NCI-H748 treated with DMSO at 0.1 percent for 48 hours (cell line): ENCODE data around the gene ADA.

Source experiments
- DNase-seq: peaks from one replicate; lab custom pipeline; 2025; lab: John Stamatoyannopoulos, UW

Gene ADA

DNA sequence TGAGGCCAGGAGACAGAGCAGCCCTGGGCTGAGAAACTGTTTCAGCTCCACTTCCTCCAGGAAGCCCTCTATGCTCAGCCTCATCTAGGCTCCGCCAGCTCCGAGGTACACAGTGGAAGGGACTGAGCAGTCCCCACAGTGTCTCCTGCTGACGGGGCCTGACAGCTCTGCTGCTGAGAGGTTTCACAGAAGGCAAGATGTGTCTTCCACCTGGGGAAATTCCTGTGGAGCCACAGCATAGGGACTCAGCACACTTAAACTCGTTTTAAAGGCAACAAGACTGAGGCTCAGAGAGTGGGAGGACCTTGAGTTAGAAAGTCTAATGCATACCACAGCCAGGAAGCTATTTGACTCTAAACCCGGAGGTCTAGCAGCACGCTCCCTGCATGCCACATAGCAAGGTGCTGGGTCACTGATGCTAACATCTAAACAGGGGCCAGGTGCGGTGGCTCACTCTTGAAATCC lies 6.8 kb downstream of the ADA start:
- DNase-seq = no peak

DNA sequence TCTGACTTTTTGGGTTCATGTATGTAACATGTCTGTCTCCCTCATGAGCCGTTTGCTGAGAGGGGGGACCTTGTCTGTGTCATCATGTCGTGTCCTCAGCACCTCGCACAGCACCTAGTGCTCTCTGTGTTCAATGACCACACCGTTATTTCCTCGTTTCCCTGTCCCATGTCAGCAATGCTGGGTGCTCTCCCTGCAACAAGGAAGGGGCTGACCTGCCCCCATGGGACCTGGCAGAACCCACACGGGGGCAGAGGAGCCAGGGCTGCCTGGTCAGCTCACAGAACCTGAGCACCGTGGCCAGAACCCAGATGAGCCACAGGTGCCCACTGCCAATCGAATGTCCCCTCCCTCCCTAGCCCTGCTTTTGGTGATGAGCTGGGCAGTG lies 7.3 kb downstream of the ADA start:
- DNase-seq = no peak

- no peak for DNase-seq
Observed at GRCh38 chr20:44643596-44644229, 7.8 kb downstream of the ADA start.

DNA sequence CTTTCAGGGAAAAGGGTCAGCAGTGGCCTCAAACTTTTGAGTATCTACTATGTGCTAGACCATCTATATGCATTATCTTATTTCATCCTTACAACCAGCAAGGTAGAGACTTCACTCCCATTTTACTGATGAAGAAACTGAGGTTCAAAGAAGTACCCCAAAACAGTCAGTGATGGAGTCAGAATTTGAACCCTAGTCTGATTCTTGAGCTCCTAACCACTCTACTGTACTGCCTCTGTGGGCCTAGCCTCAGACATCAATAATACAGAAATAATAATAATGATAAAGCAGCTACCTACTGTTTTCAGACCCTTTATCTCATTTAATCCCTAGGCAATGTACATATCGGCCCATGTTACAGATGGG lies 8.4 kb downstream of the ADA start:
- no peak for DNase-seq

GRCh38 chr20:44642203-44643153 lies 9.0 kb downstream of the ADA start:
- no peak for DNase-seq

- no peak for DNase-seq
Observed at GRCh38 chr20:44641325-44641724, 10.2 kb downstream of the ADA start.

GRCh38 chr20:44640522-44640921 lies 11.0 kb downstream of the ADA start:
- no peak for DNase-seq

DNA sequence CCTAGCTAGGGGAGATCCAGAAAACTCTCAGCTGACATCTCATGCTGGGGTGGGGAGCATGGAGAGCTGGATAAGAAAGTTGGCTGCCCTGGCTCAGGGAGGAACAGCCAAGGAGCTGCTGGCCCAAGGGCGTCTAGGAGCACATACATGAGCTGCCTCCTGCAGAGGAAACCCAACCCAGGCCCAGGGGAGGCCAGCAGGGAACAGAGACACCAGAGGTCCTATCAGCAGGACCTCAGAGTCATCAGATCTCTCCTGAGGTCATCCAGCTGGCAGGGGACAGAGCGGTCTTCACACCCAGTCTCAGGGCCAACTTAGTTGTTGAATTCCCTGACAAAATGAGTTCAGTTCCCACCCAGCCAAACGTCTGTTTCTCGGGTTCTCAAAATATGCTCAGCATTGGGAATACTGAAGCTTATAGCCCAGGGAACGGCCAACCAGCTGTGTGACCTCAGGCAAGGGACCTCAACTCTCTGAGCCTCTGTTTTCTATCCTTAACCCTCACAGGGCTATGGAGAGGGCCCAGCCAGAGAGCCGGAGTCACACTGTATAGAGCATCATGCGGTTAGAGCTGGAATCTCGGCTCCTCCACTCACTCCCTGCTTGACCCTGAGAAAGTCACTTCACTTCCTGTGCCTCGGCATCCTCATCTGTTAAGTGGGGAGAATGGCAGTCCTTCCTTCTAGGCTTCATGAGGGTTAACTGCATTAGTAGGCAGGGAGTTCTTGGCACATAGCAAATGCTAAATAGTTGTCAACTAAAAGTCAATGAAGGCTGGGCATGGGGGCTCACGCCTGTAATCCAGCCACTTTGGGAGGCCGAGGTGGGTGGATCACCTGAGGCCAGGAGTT lies 13.8 kb downstream of the ADA start:
- DNase-seq = no peak

GRCh38 chr20:44637042-44637441 lies 14.5 kb downstream of the ADA start:
- DNase-seq = no peak

DNA sequence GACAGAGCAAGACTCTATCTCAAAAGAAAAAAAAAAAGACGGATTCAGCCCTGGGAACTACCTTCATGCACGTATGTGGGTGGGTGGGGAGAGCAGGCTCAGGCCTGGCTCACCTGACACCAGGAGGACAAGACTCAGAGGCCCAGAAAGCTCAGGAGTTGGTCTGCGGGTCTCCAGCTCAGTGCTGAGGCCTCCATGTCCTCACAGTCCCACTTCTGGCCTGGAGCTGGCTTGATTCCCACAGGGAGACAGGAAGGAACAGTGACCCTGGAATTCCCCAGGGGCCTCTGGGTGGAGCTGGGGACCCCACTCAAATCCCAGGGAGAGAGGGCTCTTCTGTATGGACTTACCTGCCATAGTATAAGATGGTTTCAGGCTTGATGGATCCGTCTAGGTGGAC lies 15.6 kb downstream of the ADA start:
- no peak for DNase-seq

GRCh38 chr20:44633872-44634600 lies 17.5 kb downstream of the ADA start:
- no peak for DNase-seq

DNA sequence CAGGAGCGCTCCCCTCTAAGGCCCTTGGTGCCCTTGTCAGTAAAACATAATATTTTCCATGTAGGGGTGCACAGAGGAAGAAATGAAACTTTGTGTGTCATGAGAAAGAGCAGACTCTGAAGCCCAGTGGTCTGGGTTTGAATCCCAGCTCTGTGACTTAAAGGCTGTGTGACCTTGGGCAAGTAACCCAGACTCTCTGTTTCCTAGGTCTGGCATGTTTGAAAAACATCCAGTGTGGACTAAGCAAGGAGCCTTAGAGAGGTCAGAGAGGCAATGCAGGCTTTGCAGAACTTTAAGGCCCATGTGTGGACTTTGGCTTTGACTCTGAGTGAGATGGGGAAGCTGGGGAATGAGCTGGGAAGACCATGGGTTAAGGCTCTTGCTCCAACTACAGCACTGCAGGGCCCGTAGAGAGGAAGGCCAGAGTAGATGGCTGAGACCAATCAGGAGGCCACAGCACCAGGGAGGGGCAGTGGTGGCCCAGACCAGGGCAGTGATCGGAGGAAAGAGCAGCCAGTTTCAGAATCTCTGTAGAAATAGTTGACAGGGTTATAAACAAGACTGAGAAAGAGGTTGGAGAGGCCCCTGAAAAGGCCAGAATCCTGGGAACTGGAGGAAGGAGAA lies 18.2 kb downstream of the ADA start:
- no peak for DNase-seq

GRCh38 chr20:44632103-44632752 lies 19.3 kb downstream of the ADA start:
- no peak for DNase-seq

GRCh38 chr20:44630297-44630696 lies 21.2 kb downstream of the ADA start:
- DNase-seq = no peak

GRCh38 chr20:44629542-44629941 lies 22.0 kb downstream of the ADA start:
- DNase-seq = no peak

- DNase-seq = no peak
Observed at GRCh38 chr20:44629017-44629385, 22.5 kb downstream of the ADA start.

- DNase-seq = no peak
Observed at GRCh38 chr20:44627364-44628010, 24.0 kb downstream of the ADA start.

DNA sequence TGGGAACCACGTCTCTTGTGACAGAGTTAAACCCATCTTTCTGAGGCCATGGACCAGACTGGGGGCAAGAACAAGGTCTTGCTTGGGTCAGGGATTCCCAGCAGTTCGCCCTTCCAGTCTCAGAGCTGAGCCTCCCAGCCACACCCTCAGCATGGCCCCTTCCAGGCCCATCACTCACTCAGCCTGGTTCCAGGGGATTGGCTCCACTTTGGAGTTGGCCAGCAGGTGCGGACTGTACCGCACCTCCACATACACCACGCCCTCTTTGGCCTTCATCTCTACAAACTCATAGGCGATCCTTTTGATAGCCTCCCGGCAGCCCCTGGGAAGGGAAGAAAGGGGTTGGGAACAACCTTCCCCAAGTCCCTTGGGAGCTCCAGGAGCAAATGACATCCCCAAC lies 25.2 kb downstream of the ADA start:
- no peak for DNase-seq

- no peak for DNase-seq
Observed at GRCh38 chr20:44625361-44625760, 26.1 kb downstream of the ADA start.

DNA sequence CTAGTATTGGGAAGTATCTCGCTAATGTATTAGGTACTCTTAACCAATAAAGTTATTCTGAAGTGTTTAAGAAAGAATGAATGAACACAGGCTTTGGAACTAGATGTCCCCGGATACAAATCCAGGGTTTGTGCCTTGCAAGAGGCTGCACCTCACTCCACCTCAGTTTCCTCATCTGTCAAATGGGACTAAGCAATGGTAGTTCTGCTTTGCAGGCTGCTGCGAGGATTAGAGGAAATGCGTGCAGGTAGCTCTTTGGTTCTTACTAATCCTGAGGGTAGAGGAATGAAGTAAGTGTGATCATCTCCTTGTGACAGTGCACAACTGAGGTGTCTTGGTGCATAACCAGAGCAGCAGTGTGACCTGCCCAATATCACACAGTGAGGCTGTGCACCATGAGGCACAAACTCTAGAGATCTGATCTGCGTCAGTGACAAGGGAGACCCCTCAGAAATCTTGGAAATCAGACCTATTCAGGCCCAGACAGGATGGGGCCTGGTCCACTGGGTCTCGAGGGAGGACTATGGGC lies 26.7 kb downstream of the ADA start:
- no peak for DNase-seq
